HepG2 (cell line): ENCODE results near the gene CCDC148. TPM values are rescaled to one million over a fixed set of nuclear protein-coding genes. Genes with fewer than 3 reads are reported as not detected.
A peak's percentile ranks its signal among the peaks of the same experiment; 100 is the strongest.

Source experiments
- ARNTL ChIP-seq: sonication (generic); formaldehyde crosslinking; IDR thresholded peaks from 2 replicates; pipeline ENCODE4 v1.4.0; 2020; ENCODE audit warnings: mild to moderate bottlenecking, missing genetic modification reagents
- HNF1A ChIP-seq, 2 experiments: sonication (generic) in 1 of 2; formaldehyde crosslinking in 1 of 2; IDR thresholded peaks; 2 replicates each; pipeline versions ENCODE4 v1.4.0 to v1.6.1; 2016 to 2020; ENCODE audit warnings: borderline replicate concordance in 1 of 2, low read depth in 1 of 2, mild to moderate bottlenecking in 1 of 2, missing genetic modification reagents in 1 of 2
- LRRFIP1 ChIP-seq: sonication (generic); formaldehyde crosslinking; conservative IDR thresholded peaks from 2 replicates; pipeline ENCODE4 v1.4.0; 2020; ENCODE audit warnings: missing genetic modification reagents
- MIXL1 ChIP-seq: IDR thresholded peaks from 2 replicates; pipeline ENCODE4 v1.6.1; 2016
- NAIF1 ChIP-seq: sonication (generic); formaldehyde crosslinking; IDR thresholded peaks from 2 replicates; pipeline ENCODE4 v1.5.0; 2020; ENCODE audit warnings: mild to moderate bottlenecking, missing genetic modification reagents, borderline replicate concordance
- NKX3-1 ChIP-seq: sonication (generic); formaldehyde crosslinking; IDR thresholded peaks from 2 replicates; pipeline ENCODE4 v1.5.0; 2020; ENCODE audit warnings: missing genetic modification reagents
- PPARG ChIP-seq: conservative IDR thresholded peaks from 2 replicates; pipeline ENCODE4 v1.6.1; 2016; ENCODE audit warnings: missing biosample characterization, missing genetic modification reagents
- SAP130 ChIP-seq: IDR thresholded peaks from 2 replicates; pipeline ENCODE4 v1.6.1; 2016; ENCODE audit warnings: low read depth
- SMARCE1 ChIP-seq: fragments of 450-650 bp; IDR thresholded peaks from 2 replicates; pipeline ENCODE4 v1.6.1; 2017; ENCODE audit warnings: borderline replicate concordance
- ZNF225 ChIP-seq: sonication (generic); formaldehyde crosslinking; IDR thresholded peaks from 2 replicates; pipeline ENCODE4 v1.4.0; 2020; ENCODE audit warnings: mild to moderate bottlenecking, missing genetic modification reagents
- ZSCAN22 ChIP-seq: sonication (generic); formaldehyde crosslinking; IDR thresholded peaks from 2 replicates; pipeline ENCODE4 v1.4.0; 2020; ENCODE audit warnings: mild to moderate bottlenecking, missing genetic modification reagents
- polyA plus RNA-seq, 8 experiments: library from polyadenylated mRNA; depleted of rRNA in 3 of 8; stranded (reverse) in 7 of 8; unstranded in 1 of 8; fragments of >200 nt; fragmentation: Illumina TruSeq in 4 of 8; extraction: Trizol in 4 of 8; gene quantifications; 2 replicates each; pipeline versions ENCODE4 v1.2.1 to v1.2.3, GENCODE V29; 2011 to 2016; ENCODE audit warnings: low read depth in 4 of 8, missing spikeins in 1 of 8, mixed read lengths in 1 of 8; ENCODE audit not compliant: insufficient read depth in 1 of 8
- total RNA-seq, 5 experiments: library from RNA; depleted of rRNA; stranded (reverse); fragments of >200 nt; fragmentation: Illumina TruSeq; extraction: Trizol; gene quantifications; 2 replicates each; pipeline ENCODE4 v1.2.3, GENCODE V29; 2016; ENCODE audit warnings: low read depth in 1 of 5
- TF ChIP-seq, protein P1 (sequence below): sonication (generic); formaldehyde crosslinking; IDR thresholded peaks from 2 replicates; pipeline ENCODE4 v1.5.0; 2020; ENCODE audit warnings: missing genetic modification reagents
- TF ChIP-seq, protein P2 (sequence below), 2 experiments: fragments of 450-650 bp in 1 of 2; sonication (generic) in 1 of 2; formaldehyde crosslinking; IDR thresholded peaks; 2 replicates each; pipeline versions ENCODE4 v1.5.0 to v1.8.0; 2020 to 2022; ENCODE audit warnings: mild to moderate bottlenecking in 1 of 2, missing genetic modification reagents in 1 of 2
- TF ChIP-seq, protein P3 (sequence below): sonication (generic); formaldehyde crosslinking; IDR thresholded peaks from 2 replicates; pipeline ENCODE4 v1.5.0; 2020; ENCODE audit warnings: mild to moderate bottlenecking, missing genetic modification reagents
- TF ChIP-seq, protein P4 (sequence below): conservative IDR thresholded peaks from 2 replicates; pipeline ENCODE4 v1.6.1; 2018; ENCODE audit warnings: missing genetic modification reagents

CCDC148 gene
- total and polyA plus RNA-seq, 2 of the 13 experiments (the other 11 are each of a cell fraction or from before 2014, with no cell fraction given) = 0.30 to 0.49 TPM

DNA sequence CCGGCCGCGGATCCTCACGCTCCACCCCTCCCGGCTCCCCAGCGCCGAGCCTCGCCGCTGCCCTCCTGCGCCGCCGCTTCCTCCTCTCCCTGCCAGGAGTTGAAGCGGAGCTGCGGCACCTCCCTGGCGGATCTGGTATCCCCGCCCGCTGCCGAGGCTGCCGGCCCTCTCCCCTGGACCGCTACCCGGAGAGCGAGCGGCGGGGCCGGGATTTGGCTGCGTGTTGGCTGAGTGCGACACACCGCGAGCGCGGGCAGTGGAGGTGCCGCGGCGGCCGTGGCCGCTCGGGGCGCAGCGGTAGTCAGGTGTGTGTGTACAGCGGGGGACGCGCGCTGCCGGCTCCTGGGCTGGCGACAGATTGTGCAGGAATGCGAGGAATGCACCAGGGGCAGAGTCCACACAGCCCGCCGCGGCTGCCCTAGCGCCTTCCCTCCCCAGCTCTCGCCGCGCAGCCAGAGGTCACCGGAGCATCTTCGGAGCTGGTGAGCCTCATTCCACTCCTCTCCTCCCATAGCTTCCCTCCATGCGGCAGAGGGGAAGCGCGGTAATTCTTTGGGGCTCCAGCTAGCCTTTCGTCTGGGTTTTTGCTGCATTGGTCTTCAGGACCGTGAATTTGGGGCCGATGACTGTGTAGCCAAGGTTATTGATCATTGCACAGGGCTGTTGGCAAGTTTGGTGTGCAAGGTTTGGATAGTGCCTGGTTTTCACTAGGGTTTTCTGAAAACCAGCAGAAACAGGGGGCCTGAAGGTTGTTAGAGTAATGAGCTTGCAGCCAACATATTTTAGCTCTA, 1.5 kb upstream of the CCDC148 start (continued):
- 0 out of 2 replicates have a peak, but pooled peaks have one; percentile 25 for TF ChIP-seq ZSCAN22
- TF ChIP-seq LRRFIP1 (CRISPR knock-in tag) = no peak
- TF ChIP-seq SAP130 (CRISPR knock-in tag) = peak; percentile 97
- TF ChIP-seq NAIF1 (CRISPR knock-in tag) = peak; percentile 91; the same call in 1 of the 2 replicates
- TF ChIP-seq, protein P1, sequence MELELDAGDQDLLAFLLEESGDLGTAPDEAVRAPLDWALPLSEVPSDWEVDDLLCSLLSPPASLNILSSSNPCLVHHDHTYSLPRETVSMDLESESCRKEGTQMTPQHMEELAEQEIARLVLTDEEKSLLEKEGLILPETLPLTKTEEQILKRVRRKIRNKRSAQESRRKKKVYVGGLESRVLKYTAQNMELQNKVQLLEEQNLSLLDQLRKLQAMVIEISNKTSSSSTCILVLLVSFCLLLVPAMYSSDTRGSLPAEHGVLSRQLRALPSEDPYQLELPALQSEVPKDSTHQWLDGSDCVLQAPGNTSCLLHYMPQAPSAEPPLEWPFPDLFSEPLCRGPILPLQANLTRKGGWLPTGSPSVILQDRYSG (CRISPR knock-in tag) = peak; percentile 93
- TF ChIP-seq, protein P2, sequence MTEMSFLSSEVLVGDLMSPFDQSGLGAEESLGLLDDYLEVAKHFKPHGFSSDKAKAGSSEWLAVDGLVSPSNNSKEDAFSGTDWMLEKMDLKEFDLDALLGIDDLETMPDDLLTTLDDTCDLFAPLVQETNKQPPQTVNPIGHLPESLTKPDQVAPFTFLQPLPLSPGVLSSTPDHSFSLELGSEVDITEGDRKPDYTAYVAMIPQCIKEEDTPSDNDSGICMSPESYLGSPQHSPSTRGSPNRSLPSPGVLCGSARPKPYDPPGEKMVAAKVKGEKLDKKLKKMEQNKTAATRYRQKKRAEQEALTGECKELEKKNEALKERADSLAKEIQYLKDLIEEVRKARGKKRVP (CRISPR knock-in tag; IDR thresholded peaks at IDR 0.05) = peak in 1 of 2 experiments; percentile 79; a peak in 2 of 4 replicates
- TF ChIP-seq SMARCE1 = peak; percentile 71; the same call in 1 of the 2 replicates
- TF ChIP-seq, protein P3, sequence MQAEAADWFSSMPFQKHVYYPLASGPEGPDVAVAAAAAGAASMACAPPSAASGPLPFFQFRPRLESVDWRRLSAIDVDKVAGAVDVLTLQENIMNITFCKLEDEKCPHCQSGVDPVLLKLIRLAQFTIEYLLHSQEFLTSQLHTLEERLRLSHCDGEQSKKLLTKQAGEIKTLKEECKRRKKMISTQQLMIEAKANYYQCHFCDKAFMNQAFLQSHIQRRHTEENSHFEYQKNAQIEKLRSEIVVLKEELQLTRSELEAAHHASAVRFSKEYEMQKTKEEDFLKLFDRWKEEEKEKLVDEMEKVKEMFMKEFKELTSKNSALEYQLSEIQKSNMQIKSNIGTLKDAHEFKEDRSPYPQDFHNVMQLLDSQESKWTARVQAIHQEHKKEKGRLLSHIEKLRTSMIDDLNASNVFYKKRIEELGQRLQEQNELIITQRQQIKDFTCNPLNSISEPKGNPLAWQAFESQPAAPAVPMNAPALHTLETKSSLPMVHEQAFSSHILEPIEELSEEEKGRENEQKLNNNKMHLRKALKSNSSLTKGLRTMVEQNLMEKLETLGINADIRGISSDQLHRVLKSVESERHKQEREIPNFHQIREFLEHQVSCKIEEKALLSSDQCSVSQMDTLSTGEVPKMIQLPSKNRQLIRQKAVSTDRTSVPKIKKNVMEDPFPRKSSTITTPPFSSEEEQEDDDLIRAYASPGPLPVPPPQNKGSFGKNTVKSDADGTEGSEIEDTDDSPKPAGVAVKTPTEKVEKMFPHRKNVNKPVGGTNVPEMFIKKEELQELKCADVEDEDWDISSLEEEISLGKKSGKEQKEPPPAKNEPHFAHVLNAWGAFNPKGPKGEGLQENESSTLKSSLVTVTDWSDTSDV (CRISPR knock-in tag) = peak; percentile 87; the same call in 1 of the 2 replicates
- TF ChIP-seq ZNF225 (CRISPR knock-in tag) = peak; percentile 84
- peak; percentile 78 for TF ChIP-seq PPARG
- TF ChIP-seq MIXL1 (CRISPR knock-in tag) = peak; percentile 95
- TF ChIP-seq NKX3-1 = peak; percentile 86
- TF ChIP-seq HNF1A (IDR thresholded peaks at IDR 0.05; ENCODE audit: low read depth) = peak; percentile 49; the same call in 1 of the 2 replicates
- peak; percentile 96 for TF ChIP-seq HNF1A (CRISPR knock-in tag; IDR thresholded peaks at IDR 0.05; ENCODE audit: borderline replicate concordance)
- TF ChIP-seq, protein P4, sequence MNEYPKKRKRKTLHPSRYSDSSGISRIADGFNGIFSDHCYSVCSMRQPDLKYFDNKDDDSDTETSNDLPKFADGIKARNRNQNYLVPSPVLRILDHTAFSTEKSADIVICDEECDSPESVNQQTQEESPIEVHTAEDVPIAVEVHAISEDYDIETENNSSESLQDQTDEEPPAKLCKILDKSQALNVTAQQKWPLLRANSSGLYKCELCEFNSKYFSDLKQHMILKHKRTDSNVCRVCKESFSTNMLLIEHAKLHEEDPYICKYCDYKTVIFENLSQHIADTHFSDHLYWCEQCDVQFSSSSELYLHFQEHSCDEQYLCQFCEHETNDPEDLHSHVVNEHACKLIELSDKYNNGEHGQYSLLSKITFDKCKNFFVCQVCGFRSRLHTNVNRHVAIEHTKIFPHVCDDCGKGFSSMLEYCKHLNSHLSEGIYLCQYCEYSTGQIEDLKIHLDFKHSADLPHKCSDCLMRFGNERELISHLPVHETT (CRISPR knock-in tag) = peak; percentile 89
- peak; percentile 93 for TF ChIP-seq ARNTL
